Measurements from ENCODE around the gene PHRF1. TPM values are rescaled to one million over a fixed set of nuclear protein-coding genes. Genes with fewer than 3 reads are reported as not detected.

The PHRF1 gene
- polyA plus RNA-seq, 6 donors from 2014 or later: 2.3 to 16.4 (median 5.2) TPM

GRCh38 chr11:548700-549603, 27.3 kb upstream of the PHRF1 start:
- Mint-ChIP-seq H3K36me3 (no peaks in the 10 kb centered on the region), H3K9me3 (no peaks in the 10 kb centered on the region), H3K4me3 (no peak overlapping the region), H3K27me3 (no peaks in the 10 kb centered on the region), H3K27ac (no peak overlapping the region), H3K4me1 (peaks cover 0 to under 1% (median 0%) of the 10 kb centered on the region in 3 donors)
- ATAC-seq (ENCODE audit: low read depth in 2 of 2): peak in 1 of 2 donors; percentile 25
- no peak for DNase-seq

DNA sequence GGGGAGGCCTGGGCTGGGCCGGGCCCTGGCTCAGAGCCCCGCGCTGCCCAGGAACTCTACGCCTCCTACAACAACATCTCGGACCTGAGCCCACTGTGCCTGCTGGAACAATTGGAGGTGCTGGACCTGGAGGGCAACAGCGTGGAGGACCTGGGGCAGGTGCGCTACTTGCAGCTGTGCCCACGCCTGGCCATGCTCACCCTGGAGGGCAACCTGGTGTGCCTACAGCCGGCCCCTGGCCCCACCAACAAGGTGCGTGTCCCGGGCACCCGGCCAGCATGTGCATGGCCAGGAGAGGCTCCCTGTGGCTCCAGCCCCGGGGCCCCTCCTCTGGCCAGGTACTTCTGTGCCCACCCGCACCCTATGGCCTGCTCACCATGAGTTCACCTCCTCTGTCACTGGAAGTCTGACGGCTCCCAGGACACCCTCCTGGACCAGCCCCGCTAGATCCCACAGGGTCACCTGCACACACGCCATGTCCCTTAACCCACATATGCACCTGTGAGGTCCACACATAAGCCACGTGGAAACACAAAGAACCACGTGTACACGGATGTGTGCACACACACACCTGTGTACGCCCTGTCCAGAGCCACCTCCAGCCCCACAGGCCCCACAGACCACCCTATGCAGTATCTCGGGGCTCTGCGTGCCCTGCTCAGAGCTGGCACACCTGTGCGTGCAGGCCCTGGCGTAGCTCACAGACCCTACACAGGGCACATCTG, 26.1 kb upstream of the PHRF1 start:
- Mint-ChIP-seq H3K36me3 (no peaks in the 10 kb centered on the region), H3K27me3 (no peaks in the 10 kb centered on the region), H3K4me1 (peaks cover 0 to 4% (median 0%) of the 10 kb centered on the region in 3 donors), H3K4me3 (no peak overlapping the region), H3K27ac (no peak overlapping the region), H3K9me3 (no peaks in the 10 kb centered on the region)
- no peak for DNase-seq
- ATAC-seq (ENCODE audit: low read depth in 2 of 2): no peak

GRCh38 chr11:550746-551085, 25.6 kb upstream of the PHRF1 start:
- Mint-ChIP-seq H3K9me3 (no peaks in the 10 kb centered on the region), H3K36me3 (no peaks in the 10 kb centered on the region), H3K4me3 (no peak overlapping the region), H3K27me3 (no peaks in the 10 kb centered on the region), H3K4me1 (peaks cover 0 to 4% (median 0%) of the 10 kb centered on the region in 3 donors), H3K27ac (no peak overlapping the region)
- ATAC-seq (ENCODE audit: low read depth in 2 of 2): no peak
- no peak for DNase-seq

- Mint-ChIP-seq H3K27ac (no peak overlapping the region), H3K9me3 (no peaks in the 10 kb centered on the region), H3K4me1 (peaks cover 0 to 4% (median 0%) of the 10 kb centered on the region in 3 donors), H3K27me3 (no peaks in the 10 kb centered on the region), H3K4me3 (no peak overlapping the region), H3K36me3 (no peaks in the 10 kb centered on the region)
- DNase-seq: no peak
- no peak for ATAC-seq (ENCODE audit: low read depth in 2 of 2)
Observed at GRCh38 chr11:551131-551530, 25.1 kb upstream of the PHRF1 start.

DNA sequence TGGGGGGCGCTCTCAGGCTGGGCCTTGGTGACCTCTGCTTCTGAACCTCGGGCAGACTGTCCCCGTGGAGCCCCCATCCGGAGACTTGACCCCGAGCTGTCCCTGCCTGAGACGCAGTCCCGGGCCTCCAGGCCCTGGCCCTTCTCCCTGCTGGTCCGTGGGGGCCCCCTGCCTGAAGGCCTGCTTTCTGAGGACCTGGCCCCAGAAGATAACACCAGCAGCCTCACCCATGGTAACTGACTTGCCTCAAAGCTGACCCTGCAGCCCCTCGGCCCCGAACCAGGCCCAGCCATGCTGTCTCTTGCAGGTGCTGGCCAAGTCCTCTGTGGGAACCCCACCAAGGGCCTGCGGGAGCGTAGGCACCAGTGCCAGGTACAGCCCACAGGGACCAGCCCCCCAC, 24.7 kb upstream of the PHRF1 start:
- ATAC-seq (ENCODE audit: low read depth in 2 of 2): no peak
- Mint-ChIP-seq H3K36me3 (no peaks in the 10 kb centered on the region), H3K27me3 (no peaks in the 10 kb centered on the region), H3K4me1 (peaks cover 0 to 9% (median 0%) of the 10 kb centered on the region in 3 donors), H3K9me3 (no peaks in the 10 kb centered on the region), H3K27ac (no peak overlapping the region), H3K4me3 (no peak overlapping the region)
- DNase-seq: no peak

GRCh38 chr11:553083-553987, 22.9 kb upstream of the PHRF1 start:
- Mint-ChIP-seq H3K36me3 (no peaks in the 10 kb centered on the region), H3K27ac (peak overlapping the region in 2 of 6 donors; percentile 69 to 81), H3K27me3 (no peaks in the 10 kb centered on the region), H3K4me3 (peak overlapping the region in 3 of 8 donors; percentile 8 to 31 (median 9)), H3K9me3 (no peaks in the 10 kb centered on the region), H3K4me1 (peaks cover 0 to 9% (median 5%) of the 10 kb centered on the region in 3 donors)
- DNase-seq (no peak), ATAC-seq (ENCODE audit: low read depth in 2 of 2) (no peak)

DNA sequence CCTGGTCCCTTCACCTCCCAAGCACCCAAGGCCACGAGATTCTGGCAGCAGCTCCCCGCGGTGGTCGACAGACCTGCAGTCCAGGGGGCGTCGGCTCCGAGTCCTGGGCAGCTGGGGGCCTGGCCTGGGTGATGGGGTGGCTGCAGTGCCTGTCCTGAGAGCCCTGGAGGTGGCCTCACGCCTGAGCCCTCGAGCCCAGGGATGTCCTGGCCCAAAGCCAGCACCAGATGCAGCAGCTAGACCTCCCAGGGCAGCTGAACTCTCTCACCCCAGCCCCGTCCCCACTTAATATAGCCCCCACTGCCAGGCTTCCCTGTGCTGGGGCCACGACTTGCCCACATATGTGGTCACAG, 22.3 kb upstream of the PHRF1 start:
- Mint-ChIP-seq H3K27me3 (no peaks in the 10 kb centered on the region), H3K27ac (peak overlapping the region in 1 of 6 donors; percentile 41), H3K4me1 (peaks cover 0 to 10% (median 5%) of the 10 kb centered on the region in 3 donors), H3K9me3 (no peaks in the 10 kb centered on the region), H3K4me3 (peak overlapping the region in 1 of 8 donors; percentile 58), H3K36me3 (no peaks in the 10 kb centered on the region)
- no peak for DNase-seq
- ATAC-seq (ENCODE audit: low read depth in 2 of 2): no peak

DNA sequence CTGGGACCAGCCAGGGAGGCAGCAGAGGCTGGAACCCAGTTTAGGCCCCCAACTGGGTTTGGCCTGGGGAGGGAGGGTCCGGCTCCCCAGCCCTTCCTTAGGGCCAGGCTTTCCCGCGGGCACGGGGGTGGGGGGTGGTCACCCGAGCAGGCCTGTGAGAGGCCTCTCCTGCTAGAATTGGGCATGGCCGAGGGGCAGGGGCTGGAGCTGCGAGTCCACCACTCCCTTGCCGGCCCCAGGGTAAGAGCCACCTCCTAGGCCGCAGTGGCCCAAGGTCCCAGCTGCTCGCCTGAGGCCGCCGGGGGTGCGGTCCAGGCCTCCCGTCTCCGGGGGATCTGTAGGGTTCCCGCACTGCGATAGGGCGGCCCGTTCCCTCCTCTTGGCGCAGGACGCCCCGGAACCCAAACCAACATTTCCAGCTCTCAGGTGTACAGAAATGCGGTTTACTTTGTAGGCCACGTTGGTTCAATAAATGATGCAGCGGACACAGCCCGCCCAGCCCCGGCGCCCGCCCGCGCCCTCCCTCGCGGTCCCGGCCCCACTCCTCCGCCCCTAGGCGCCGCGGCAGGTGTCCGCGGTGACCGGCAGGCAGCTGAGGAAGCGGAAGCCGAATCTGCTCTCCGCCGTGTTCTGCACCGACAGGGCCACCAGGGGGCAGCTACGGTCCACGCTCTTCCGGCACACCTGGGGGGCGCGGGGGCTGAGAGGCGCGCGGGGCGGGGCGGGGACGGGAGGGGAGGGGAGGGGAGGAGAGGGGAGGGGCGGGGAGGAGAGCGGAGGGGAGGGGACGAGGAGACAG, 21.6 kb upstream of the PHRF1 start:
- ATAC-seq (ENCODE audit: low read depth in 2 of 2) (peak; percentile 84 to 90), DNase-seq (peak; percentile 78)
- Mint-ChIP-seq H3K27ac (peak overlapping the region in 1 of 6 donors; percentile 41), H3K27me3 (no peaks in the 10 kb centered on the region), H3K36me3 (no peaks in the 10 kb centered on the region), H3K4me1 (peaks cover 0 to 16% (median 6%) of the 10 kb centered on the region in 3 donors), H3K4me3 (peak overlapping the region in 5 of 8 donors; percentile 24 to 72 (median 58)), H3K9me3 (no peaks in the 10 kb centered on the region)

GRCh38 chr11:555227-555779, 21.0 kb upstream of the PHRF1 start:
- Mint-ChIP-seq H3K4me3 (peak overlapping the region in 3 of 8 donors; percentile 32 to 72 (median 58)), H3K9me3 (no peaks in the 10 kb centered on the region), H3K27me3 (no peaks in the 10 kb centered on the region), H3K27ac (no peak overlapping the region), H3K4me1 (peaks cover 4 to 22% (median 11%) of the 10 kb centered on the region in 3 donors), H3K36me3 (no peaks in the 10 kb centered on the region)
- DNase-seq (peak; percentile 29), ATAC-seq (ENCODE audit: low read depth in 2 of 2) (peak; percentile 22 to 25)

- Mint-ChIP-seq H3K9me3 (no peaks in the 10 kb centered on the region), H3K4me3 (peak overlapping the region; percentile 29 to 72 (median 58)), H3K36me3 (no peaks in the 10 kb centered on the region), H3K27me3 (no peaks in the 10 kb centered on the region), H3K27ac (peak overlapping the region in 1 of 6 donors; percentile 74), H3K4me1 (peaks cover 4 to 22% (median 11%) of the 10 kb centered on the region in 3 donors)
- DNase-seq: no peak
- ATAC-seq (ENCODE audit: low read depth in 2 of 2): no peak
Observed at GRCh38 chr11:555780-556661, 20.2 kb upstream of the PHRF1 start.

- peak overlapping the region; percentile 29 to 80 (median 57) for H3K4me3 Mint-ChIP-seq
- no peaks in the 10 kb centered on the region for H3K36me3 Mint-ChIP-seq
- ATAC-seq (ENCODE audit: low read depth in 2 of 2): no peak
- H3K27me3 Mint-ChIP-seq: no peaks in the 10 kb centered on the region
- peak overlapping the region in 1 of 6 donors; percentile 74 for H3K27ac Mint-ChIP-seq
- DNase-seq: no peak
- H3K9me3 Mint-ChIP-seq: no peaks in the 10 kb centered on the region
- H3K4me1 Mint-ChIP-seq: peaks cover 10 to 29% (median 16%) of the 10 kb centered on the region in 3 donors
Observed at GRCh38 chr11:556662-557256, 19.5 kb upstream of the PHRF1 start.
